Natural killer cell (primary cell): ENCODE measurements around the gene JPT2. TPM values are rescaled to one million over a fixed set of nuclear protein-coding genes. Genes with fewer than 3 reads are reported as not detected.

Source experiments
- ATAC-seq, 3 donors: fragments of 150-1000 bp in 2 of 3; fragments of 200-7000 bp in 1 of 3; cut with Tn5 transposase; 1 replicate in 1 of 3; 2 replicates in 2 of 3; pipeline ENCODE4 v1.10.0; 2021; ENCODE audit warnings: mild to moderate bottlenecking in 2 of 3, moderate library complexity in 2 of 3
- DNase-seq, 2 donors: peaks; one replicate each; pipeline versions ENCODE4 v3.0.0 to v3.0.0-alpha.2; 2013 to 2021; ENCODE audit warnings: mixed read lengths in 1 of 2
- H3K27ac ChIP-seq: one replicate; pipeline ENCODE4 v1.5.1; 2013; ENCODE audit warnings: mild to moderate bottlenecking, low read length
- H3K27me3 ChIP-seq: one replicate; pipeline ENCODE4 v1.6.1; 2013; ENCODE audit warnings: low read length; ENCODE audit not compliant: control insufficient read depth, insufficient read depth
- H3K36me3 ChIP-seq: one replicate; pipeline ENCODE4 v1.6.1; 2013; ENCODE audit warnings: low read length; ENCODE audit not compliant: control insufficient read depth, insufficient read depth
- H3K4me1 ChIP-seq: one replicate; pipeline ENCODE4 v1.6.1; 2013; ENCODE audit warnings: low read length; ENCODE audit not compliant: control insufficient read depth, insufficient read depth
- H3K4me3 ChIP-seq: one replicate; pipeline ENCODE4 v1.5.1; 2013; ENCODE audit warnings: low read length
- H3K9me3 ChIP-seq: one replicate; pipeline ENCODE4 v1.6.1; 2013; ENCODE audit warnings: low read length; ENCODE audit not compliant: control insufficient read depth, insufficient read depth
- H3K27ac Mint-ChIP-seq, 2 donors: one replicate each; pipeline ENCODE4 v1.8.0; 2022; ENCODE audit warnings: mild to moderate bottlenecking in 2 of 2, mixed read lengths in 2 of 2, moderate library complexity in 1 of 2
- H3K27me3 Mint-ChIP-seq, 2 donors: one replicate each; pipeline ENCODE4 v1.8.0; 2022; ENCODE audit warnings: low read depth in 2 of 2, mixed read lengths in 2 of 2
- H3K36me3 Mint-ChIP-seq: one replicate; pipeline ENCODE4 v1.8.0; 2022; ENCODE audit warnings: mixed read lengths
- H3K4me1 Mint-ChIP-seq, 2 donors: one replicate each; pipeline ENCODE4 v1.8.0; 2022; ENCODE audit warnings: mixed read lengths in 2 of 2
- H3K4me3 Mint-ChIP-seq: one replicate; pipeline ENCODE4 v1.8.0; 2022; ENCODE audit warnings: mild to moderate bottlenecking, moderate library complexity, mixed read lengths
- H3K9me3 Mint-ChIP-seq, 2 donors: one replicate each; pipeline ENCODE4 v1.8.0; 2022; ENCODE audit warnings: mixed read lengths in 2 of 2
- WGBS: methylation state at CpG from one replicate; pipeline ENCODE4 v1.1.7; 2013; ENCODE audit warnings: missing lambda C conversion rate; ENCODE audit not compliant: insufficient coverage; 5-methylcytosine and 5-hydroxymethylcytosine counted together
- intact Hi-C: fragments of 100-400 bp; cut with micrococcal nuclease; formaldehyde crosslinking; loops from one replicate; pipeline ENCODE4 v1.14.2; 2022
- total RNA-seq, 4 donors: library from RNA; stranded (reverse); fragments of 120-200 nt in 1 of 4; gene quantifications; one replicate each; pipeline versions ENCODE4 v1.2.3 to v1.2.4, GENCODE V29; 2013 to 2022
- TF ChIP-seq, protein P1 (sequence below): fragments of 200-600 bp; IDR thresholded peaks from one replicate; pipeline ENCODE4 v1.8.0; 2022; ENCODE audit warnings: antibody characterized with exemption

The JPT2 gene
- total RNA-seq, 3 donors from 2014 or later (not counting 1 experiment from before 2014, with no cell fraction given): 12.2 to 28.4 (median 14.2) TPM

DNA sequence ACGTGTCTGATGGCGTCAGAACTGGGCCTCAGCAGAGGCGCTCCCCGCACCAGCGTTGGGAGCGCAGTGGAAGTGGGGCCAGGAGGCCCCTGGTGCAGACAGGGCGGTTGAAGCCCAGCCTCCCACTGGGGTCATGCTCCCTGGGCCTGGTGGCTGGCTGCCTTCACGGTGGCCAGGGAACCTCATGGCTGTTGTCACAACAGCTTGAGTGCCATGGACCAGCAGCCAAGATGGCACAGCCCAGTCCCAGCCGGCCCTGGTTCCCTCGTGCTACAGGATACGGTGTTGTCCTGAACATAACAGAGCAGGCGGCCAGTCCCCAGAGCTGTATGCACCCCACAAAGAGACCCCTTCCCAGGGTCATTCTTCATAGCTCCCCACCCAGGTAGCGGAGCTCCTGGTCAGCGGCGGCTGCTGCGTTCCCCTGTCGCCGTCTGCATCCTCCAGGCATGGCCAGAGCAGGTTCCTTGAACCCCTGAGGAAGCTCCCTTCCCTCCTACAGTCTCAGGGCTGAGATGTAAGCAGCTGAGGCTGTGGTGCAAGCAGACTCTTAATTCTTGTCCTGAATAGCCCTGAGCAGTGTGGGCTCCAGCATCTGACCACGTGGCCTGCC, 63.6 kb downstream of the JPT2 start:
- no peak for ATAC-seq
- no peak for DNase-seq
- Histone ChIP-seq H3K27ac (no peak overlapping the region), H3K9me3 (no peaks in the 10 kb centered on the region), H3K4me3 (no peak overlapping the region), H3K36me3 (peaks cover 30% of the 10 kb centered on the region), H3K4me1 (no peaks in the 10 kb centered on the region), H3K27me3 (no peaks in the 10 kb centered on the region)
- Mint-ChIP-seq H3K4me1 (peaks cover 7% of the 10 kb centered on the region in 2 donors), H3K4me3 (no peak overlapping the region), H3K9me3 (no peaks in the 10 kb centered on the region), H3K36me3 (peaks cover 5% of the 10 kb centered on the region), H3K27me3 (no peaks in the 10 kb centered on the region), H3K27ac (peak overlapping the region in 1 of 2 donors; percentile 21)
- WGBS: 98% methylated on average over 19 of the region's 19 CpGs
- intact Hi-C loops: no loop called here
- TF ChIP-seq, protein P1, sequence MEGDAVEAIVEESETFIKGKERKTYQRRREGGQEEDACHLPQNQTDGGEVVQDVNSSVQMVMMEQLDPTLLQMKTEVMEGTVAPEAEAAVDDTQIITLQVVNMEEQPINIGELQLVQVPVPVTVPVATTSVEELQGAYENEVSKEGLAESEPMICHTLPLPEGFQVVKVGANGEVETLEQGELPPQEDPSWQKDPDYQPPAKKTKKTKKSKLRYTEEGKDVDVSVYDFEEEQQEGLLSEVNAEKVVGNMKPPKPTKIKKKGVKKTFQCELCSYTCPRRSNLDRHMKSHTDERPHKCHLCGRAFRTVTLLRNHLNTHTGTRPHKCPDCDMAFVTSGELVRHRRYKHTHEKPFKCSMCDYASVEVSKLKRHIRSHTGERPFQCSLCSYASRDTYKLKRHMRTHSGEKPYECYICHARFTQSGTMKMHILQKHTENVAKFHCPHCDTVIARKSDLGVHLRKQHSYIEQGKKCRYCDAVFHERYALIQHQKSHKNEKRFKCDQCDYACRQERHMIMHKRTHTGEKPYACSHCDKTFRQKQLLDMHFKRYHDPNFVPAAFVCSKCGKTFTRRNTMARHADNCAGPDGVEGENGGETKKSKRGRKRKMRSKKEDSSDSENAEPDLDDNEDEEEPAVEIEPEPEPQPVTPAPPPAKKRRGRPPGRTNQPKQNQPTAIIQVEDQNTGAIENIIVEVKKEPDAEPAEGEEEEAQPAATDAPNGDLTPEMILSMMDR: no peak

DNA sequence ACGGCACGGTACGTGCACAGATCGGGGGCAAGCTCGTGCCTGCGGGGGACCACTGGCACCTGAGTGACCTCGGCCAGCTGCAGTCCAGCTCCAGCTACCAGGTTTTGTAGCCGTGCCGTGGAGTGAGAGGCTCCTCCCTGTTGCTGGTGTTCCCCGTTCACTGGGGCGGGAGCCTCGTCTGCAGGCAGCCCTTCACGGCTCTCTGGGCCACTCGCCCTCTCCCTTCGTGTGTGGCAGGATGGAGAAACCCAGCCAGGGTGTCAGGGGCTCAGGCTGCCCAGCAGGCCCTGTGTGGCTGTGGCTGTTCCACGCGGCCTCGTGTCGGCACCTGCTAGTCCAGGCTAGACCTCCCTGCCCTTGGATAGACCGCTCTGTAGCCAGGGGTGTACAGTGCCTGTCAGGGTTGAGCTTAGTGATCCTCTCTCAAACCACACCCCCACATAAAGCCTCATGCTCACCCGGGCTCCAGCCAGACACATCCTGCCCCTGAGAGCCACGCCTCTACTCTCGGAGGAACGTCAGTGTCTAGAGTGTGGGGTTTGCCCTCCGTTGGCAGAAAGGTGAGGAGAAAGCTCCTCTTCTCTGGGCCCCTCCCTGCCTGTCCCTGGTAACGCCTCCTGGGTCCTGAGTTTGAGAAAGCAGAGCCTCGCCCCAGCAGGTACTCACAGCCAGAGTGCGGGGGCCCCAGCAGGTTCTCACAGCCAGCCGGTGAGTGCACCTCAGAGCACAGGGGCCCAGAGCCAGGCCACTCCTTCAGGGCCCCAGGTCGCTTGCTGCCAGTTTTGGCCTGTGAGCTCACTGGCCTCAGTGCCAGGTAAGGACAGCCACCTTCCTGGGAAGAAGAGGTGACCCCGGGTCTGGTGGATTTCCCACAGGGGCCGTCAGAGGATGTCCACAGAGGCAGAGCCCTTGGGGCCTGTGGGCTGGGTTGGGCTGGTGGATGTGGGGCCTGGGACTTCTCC, 65.6 kb downstream of the JPT2 start:
- peaks cover 5% of the 10 kb centered on the region for H3K36me3 Mint-ChIP-seq
- Histone ChIP-seq H3K27me3 (no peaks in the 10 kb centered on the region), H3K36me3 (peaks cover 48% of the 10 kb centered on the region), H3K27ac (no peak overlapping the region), H3K4me3 (no peak overlapping the region), H3K9me3 (no peaks in the 10 kb centered on the region), H3K4me1 (no peaks in the 10 kb centered on the region)
- 95% methylated on average over 32 of the region's 32 CpGs for WGBS
- no peak for ATAC-seq
- intact Hi-C loops: no loop called here
- H3K9me3 Mint-ChIP-seq: no peaks in the 10 kb centered on the region
- TF ChIP-seq, protein P1: no peak
- H3K27me3 Mint-ChIP-seq: no peaks in the 10 kb centered on the region
- H3K27ac Mint-ChIP-seq: no peak overlapping the region
- DNase-seq: no peak
- no peak overlapping the region for H3K4me3 Mint-ChIP-seq
- H3K4me1 Mint-ChIP-seq: peaks cover 7% of the 10 kb centered on the region in 2 donors

DNA sequence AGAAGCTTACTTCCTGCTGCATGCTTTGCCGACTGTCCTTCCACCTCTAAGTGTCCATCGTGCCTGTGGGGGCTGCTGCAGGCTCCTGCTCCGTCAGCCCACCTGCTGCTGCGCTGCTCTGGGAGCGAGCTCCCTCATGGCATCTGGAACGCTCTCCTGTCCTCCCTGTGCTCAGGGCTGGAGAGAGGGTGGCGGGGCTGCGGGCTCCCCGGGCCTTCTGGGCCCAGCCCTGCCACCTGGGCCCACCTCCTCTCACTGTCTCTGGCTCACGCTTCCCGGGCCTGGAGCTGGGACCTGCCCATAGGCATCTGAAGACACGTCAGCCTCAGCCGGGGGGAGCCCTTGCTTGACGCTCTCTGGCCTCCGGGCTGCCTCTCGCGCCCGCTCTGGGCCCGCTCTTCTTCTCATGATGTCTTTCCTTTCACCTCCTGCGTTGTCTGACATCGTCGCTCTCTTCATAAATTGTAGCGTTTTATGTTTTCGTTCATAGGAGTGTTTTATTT, 66.3 kb downstream of the JPT2 start:
- no peak for ATAC-seq
- Mint-ChIP-seq H3K4me1 (peaks cover 7% of the 10 kb centered on the region in 2 donors), H3K9me3 (no peaks in the 10 kb centered on the region), H3K4me3 (no peak overlapping the region), H3K36me3 (peaks cover 5% of the 10 kb centered on the region), H3K27me3 (no peaks in the 10 kb centered on the region), H3K27ac (peak overlapping the region in 1 of 2 donors; percentile 32)
- TF ChIP-seq, protein P1: no peak
- H3K4me1 ChIP-seq: no peaks in the 10 kb centered on the region
- DNase-seq: no peak
- H3K9me3 ChIP-seq: no peaks in the 10 kb centered on the region
- H3K4me3 ChIP-seq: no peak overlapping the region
- intact Hi-C loops: no loop called here
- H3K27ac ChIP-seq: no peak overlapping the region
- 95% methylated on average over 19 of the region's 24 CpGs for WGBS
- peaks cover 55% of the 10 kb centered on the region for H3K36me3 ChIP-seq
- no peaks in the 10 kb centered on the region for H3K27me3 ChIP-seq
